ENCODE measurements around the gene MED27.

DNA sequence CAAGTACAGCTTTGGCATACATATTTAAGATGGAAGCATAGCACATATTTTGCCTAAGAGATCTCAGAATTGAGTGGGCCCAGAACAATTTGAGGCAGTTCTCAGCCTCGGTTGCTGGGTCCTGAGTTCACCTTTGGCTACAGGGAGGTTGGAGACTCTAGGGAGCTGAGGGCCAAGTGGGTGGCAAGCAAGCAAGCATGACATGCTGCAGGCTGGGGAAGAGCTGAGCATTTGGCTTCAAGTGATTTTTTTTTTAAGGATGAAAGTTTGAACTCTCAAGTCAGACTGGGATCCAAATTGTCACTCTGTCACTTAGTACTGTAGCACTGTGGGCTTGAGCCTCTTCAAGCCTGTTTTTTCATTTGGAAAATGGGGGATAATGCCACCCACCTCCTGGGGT is 160.5 kb downstream of the MED27 start:
- no peak for TF ChIP-seq CTCF (conservative IDR thresholded peaks at IDR 0.05; ENCODE audit: low read depth, low read length)
- TF ChIP-seq EZH2phosphoT487 (IDR thresholded peaks at IDR 0.05; ENCODE audit: borderline replicate concordance, low read length): no peak
